Umbilical cord (tissue), 2 donors: ENCODE measurements around the gene SPATA9. TPM values are rescaled to one million over a fixed set of nuclear protein-coding genes. Genes with fewer than 3 reads are reported as not detected.
"Not testable (repeated sequence)": the region's sequence is repeated elsewhere in the genome, so short reads cannot be mapped to it uniquely, and the experiment has no call there.

Source experiments
- DNase-seq: peaks from one replicate; pipeline ENCODE4 v3.0.0-alpha.2; 2015; ENCODE audit warnings: low spot score
- total RNA-seq: library from RNA; depleted of rRNA; stranded (reverse); fragments of >200 nt; gene quantifications from one replicate; pipeline ENCODE4 v1.2.3, GENCODE V29; 2014; ENCODE audit warnings: low replicate concordance; ENCODE audit not compliant: insufficient read depth

Gene SPATA9
- total RNA-seq, 1 donor from 2014 or later: 3.9 TPM

DNA sequence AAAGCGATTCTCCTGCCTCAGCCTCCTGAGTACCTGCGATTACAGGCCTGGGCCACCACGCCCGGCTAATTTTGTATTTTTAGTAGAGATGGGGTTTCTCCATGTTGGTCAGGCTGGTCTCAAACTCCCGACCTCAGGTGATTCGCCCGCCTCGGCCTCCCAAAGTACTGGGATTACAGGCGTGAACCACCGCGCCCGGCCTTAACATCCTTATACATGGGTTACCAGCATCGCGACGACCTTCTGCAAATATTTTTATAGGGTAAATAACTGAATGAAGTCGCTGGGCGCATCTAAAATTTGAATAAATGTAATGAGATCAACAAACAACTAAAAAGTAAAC lies 36.6 kb downstream of the SPATA9 start:
- DNase-seq: not testable (repeated sequence)

DNA sequence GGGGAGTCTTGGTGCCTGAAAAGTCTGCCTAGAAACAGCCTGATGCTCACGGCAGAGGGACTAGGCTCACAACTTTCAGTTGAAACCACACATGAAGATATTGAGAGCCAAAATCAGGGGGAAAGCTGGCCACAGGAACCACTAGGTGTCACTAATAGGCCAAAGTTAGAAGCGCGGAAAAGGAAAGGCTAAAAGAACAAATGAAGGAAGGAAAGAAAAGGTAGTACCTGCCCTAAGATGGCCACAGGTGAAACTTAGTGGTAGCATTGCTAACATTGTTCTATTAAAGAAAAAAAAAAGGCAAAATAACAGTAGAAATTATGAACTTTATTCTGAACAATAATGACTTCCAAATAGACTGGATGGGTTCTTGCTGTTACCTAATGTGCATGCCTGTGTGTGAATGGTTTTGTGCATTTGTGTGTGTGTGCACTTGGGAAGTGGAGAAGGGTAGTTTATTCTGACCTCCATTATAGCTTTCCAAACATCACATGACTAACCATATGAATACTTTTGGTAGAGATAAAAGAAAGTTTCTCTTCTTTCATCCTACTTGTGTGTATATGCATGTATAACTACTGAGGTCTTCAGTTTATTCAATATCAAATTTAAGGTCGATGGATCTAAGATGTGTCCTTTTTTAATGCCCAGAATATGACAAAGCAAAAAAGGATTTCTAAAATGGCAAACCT lies 38.3 kb downstream of the SPATA9 start:
- peak; percentile 57 for DNase-seq

DNA sequence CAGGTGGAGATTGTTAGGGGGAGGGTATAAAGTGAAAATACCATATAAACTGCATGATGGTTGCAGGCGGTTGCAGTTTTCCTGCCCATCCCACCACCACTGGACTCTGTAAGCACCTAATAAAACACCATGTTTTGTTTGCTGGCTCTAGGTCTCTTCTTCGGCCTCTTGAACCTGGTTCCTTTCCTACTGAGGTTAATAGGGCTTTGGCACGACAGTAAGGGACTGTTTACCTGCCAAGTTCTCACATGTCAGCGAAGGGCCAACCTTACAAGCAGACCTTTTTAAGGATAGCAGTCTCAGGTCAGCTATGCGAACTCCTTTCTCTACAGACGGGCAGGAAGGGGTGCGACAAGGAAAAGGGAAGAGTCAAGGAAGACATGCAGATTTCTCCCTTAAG lies 39.6 kb downstream of the SPATA9 start:
- DNase-seq: no peak

DNA sequence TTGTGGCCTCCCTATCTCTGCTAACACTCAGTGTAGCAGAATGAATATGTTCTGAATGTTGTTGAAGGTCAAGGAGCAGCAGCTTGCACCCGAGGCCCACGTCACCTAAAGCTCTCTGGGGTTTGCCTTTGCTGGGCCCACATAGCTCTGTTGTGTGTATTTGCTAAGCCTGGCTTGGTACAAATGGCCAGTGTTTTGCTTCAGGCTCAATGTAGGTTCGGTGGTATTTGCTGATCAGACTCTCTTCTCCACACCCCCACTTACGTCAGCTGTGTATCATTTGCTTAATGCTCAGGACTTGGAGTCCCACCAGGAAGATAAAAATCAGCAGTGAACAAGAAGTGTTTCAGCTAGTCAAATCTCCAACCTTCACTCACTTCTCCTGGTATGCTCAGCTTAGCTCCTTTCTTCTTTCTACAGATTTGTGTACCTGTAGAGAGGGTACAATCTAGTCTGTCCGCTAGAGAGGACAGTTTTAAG lies 41.0 kb downstream of the SPATA9 start:
- peak; percentile 22 for DNase-seq

DNA sequence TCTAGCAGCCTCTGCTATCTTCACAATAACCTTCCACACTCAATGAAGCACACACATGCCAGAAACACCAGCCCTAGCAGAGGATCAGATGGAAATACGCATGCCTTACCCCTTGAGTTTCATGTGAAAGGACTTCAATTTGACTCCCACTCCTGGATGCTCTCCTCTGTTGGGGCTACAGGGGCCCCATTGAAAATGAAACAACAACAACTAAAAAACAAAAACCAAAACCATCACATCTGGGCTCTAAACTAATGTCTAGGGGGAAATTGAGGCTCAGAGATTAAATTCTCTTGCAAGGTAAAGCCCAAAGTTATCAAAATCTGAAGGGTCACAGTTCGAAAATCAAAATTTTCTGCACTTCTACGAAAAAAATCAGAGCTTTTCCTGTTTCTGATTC lies 44.2 kb downstream of the SPATA9 start:
- DNase-seq: no peak

DNA sequence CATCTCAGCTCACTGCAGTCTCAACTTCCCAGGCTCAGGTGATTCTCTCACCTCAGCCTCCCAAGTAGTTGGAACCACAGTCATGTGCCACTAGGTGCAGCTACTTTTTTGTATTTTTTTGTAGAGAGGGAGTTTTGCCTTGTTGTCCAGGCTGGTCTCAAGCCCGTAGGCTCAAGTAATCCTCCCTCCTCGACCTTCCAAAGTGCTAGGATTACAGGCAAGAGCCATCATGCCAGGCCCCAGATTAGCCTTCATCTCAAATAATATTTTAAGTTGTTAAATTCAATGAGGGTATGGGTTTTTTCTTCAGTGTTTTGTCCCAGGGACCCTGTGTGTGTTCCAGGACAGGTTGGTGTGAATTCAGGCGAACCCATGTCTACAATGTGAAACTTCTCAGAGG lies 48.7 kb downstream of the SPATA9 start:
- peak; percentile 62 for DNase-seq

DNA sequence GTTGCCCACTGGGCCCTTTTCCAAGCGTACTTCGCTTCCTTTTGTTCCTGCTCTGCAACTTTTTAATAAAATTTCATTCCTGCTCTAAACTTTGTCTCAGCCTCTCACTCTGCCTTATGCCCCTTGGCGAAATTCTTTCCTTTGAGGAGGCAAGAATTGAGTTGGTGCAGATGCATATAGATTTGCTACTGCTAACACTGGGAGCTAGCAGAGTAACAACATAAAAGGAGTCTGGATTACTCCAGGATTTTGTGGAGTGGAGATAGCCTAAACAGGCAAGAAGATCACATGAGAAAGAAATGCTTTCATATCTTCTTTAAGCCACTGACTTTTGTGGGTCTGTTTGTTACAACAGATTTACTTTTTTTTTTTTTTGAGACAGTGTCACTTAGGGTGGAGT lies 49.1 kb downstream of the SPATA9 start:
- peak; percentile 92 for DNase-seq

DNA sequence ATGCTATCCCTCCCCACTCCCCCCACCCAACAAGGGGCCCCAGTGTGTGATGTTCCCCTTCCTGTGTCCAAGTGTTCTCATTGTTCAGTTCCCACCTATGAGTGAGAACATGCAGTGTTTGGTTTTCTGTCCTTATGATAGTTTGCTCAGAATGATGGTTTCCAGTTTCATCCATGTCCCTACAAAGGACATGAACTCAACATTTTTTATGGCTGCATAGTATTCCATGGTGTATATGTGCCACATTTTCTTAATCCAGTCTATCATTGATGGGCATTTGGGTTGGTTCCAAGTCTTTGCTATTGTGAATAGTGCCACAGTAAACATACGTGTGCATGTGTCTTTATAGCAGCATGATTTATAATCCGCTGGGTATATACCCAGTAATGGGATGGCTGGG lies 49.8 kb downstream of the SPATA9 start:
- DNase-seq: not testable (repeated sequence)

DNA sequence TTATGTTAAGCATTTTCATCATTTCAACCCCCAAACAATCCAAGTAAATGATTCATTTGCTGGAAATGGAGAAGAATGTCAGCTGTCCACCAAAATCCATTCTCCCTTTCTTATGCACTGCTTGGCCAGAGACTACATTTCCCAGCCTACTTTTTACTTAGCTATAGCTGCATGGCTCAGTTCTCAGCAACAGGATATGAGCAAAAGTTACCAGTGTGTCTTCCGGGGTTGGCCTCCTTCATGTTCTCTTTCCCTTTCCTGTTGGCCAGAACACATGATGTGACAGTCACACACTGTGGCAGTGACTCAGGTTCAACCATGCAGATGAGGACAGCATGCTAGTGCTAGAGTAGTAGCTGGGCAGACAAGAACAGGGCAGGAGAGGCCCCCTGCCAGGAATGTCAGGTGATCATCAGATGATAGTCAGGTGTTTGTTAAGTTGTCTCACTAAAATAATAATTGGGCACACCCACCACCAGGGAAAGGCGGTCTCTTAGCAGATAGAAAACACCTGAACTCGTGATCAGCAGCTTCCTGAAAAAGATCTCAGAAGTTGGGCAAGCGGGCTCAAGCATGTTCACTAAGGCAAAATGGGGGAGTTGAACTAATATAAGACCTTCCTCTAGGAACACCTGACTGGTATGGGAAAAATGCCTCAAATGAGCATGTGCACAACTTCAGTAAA lies 50.7 kb downstream of the SPATA9 start:
- DNase-seq: no peak

DNA sequence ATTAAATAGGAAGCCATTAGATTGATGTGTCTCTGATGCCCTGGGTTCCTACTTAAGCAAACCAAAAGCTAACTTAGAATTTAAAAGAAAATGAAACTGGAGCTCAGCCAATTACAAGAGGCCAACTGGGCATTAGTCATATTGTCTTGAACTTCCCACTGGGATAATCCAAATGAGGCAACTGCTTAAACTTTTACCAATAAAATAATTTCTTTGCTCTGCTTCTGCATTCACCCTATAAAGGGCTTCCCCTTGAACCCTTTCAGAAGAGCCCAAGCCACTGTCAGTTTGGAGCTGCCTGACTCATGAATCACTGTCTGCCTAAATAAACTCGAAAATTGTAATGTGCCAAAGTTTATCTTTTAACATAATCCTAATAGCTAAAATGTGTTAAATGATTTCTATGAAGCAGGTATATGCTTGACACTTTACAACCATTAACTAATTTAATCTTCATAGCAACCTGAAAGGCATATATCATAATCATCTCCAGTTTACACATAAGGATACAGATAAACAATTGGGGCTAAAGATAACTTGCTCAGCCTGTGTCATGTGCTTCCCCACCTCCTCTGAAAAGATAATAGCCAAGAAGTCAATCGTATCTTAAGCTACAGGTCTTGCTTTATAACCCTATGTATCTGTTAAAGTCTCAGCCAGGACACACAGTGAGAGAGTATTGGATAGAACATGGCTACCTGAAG lies 51.4 kb downstream of the SPATA9 start:
- DNase-seq: peak; percentile 31

DNA sequence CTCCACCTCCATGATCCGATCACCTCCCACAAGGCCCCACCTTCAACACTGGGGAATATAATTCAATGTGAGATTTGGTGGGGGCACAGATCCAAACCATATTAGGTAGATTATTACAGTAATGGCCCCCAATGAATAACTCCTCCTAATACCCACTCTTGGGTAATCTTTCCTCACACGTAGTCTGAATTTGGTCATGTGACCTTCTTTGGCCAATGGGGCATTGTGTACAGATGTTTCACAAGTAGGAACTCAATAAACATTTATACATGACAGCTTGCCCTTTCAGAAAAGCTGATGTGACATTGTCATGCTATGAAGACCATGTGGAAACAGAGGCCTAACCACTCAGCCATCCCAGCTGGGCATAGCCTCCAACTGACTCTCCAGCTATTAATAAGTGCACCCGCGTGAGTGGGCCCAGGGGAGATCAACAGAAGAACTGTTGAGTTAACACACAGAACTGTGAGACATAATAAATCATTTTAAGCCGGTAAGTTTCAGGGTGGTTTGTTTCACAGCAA lies 52.3 kb downstream of the SPATA9 start:
- DNase-seq: no peak

DNA sequence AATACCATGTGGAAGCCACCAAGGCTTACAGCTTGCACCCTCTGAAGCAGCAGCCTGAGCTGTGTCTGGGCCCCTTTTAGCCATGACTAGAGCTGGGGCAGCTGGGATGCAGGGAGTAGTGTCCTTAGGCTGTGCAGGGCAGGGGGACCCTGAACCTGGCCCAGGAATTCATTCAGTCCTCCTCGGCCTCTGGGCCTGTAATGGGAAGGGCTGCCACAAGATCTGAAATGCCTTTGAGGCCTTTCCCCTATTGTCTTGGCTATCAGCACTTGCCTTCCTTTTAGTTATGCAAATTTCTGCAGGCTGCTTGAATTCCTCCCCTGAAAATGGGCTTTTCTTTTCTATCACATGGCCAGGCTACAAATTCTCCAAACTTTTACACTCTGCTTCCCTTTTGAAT lies 53.9 kb downstream of the SPATA9 start:
- DNase-seq: no peak

DNA sequence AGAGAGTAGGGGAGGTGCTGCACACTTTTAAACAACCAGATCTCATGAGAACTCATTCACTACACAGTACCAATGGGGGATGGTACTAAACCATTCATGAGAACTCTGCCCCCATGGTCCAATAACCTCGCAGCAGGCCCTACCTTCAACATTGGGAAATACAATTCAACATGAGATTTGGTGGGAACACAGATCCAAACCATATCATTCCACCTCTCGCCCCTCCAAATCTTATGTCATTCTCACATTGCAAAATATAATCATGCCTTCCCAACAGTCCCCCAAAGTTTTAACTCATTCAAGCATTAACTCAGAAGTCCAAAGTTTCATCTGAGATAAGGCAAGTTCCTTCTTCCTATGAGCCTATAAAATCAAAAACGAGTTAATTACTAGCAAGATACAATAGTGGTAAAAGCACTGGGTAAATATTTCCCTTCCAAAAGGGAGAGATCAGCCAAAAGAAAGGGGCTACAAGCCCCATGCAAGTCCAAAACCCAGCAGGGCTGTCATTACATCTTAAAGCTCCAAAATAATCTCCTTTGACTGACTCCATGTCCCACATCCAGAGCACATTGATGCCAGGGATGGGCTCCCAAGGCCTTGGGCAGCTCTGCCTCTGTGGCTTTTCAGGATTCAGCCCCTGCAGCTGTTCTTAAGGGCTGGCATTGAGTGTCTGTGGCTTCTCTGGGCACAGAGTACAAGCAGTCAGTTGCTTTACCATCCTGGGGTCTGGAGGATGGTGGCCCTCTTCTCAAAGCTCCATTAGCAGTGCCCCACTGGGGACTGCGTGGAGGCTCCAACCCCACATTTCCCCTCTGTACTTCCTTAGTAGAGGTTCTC lies 54.6 kb downstream of the SPATA9 start:
- no peak for DNase-seq

DNA sequence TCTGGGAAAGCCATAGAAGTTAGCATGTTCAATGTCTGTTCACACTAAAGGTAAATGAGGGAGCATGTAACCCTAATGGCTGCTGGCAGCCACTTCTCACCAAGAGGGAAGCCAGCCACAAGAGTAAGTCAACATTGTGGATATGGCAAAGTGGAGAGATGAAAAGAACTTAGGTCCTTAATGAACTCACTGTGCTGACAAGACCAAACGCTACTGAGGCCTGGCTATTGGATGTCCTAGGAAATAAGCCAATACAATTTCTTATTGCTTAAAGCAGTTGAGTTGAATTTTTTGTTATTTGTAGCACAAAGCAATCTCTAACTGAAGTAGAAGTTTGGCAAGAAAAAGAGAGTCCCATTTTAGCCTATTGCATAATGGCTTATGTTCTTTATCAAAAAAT lies 56.1 kb downstream of the SPATA9 start:
- no peak for DNase-seq

DNA sequence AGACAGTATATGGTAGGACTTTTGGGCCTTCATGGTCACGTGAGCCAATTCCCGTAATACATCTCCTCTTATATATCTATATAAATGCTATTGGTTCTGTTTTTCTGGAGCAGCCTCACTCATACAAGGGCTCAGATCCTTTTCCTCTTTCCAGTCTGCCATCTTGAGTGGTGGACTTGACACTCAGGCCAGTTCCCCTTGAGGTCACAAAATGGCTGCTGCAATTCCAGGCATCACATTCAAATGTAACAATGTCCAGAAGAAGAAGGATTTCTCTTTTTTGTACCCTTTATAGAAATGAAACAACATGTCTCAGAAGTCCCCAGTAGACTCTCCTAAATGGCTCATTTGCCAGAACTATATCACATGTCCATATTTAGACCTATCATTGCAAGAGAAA lies 58.4 kb downstream of the SPATA9 start:
- no peak for DNase-seq

DNA sequence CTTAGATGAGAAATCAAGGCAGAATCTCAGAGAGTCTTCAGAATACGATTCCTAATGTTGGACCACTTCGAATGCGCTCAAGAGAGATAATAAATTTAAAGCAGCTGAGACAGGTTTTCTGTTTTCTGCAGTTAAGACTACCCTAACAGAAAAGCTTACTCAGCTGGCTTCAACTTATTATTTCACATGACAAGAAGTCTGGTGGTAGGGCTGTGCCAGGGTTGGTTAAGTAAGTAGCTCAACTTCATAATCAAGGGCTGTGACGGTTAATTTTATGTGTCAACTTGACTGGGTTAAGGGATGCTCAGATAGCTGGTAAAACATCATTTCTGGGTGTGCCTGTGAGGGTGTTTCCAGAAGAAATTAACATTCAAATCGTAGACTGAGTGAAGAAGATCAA lies 59.1 kb downstream of the SPATA9 start:
- DNase-seq: no peak

DNA sequence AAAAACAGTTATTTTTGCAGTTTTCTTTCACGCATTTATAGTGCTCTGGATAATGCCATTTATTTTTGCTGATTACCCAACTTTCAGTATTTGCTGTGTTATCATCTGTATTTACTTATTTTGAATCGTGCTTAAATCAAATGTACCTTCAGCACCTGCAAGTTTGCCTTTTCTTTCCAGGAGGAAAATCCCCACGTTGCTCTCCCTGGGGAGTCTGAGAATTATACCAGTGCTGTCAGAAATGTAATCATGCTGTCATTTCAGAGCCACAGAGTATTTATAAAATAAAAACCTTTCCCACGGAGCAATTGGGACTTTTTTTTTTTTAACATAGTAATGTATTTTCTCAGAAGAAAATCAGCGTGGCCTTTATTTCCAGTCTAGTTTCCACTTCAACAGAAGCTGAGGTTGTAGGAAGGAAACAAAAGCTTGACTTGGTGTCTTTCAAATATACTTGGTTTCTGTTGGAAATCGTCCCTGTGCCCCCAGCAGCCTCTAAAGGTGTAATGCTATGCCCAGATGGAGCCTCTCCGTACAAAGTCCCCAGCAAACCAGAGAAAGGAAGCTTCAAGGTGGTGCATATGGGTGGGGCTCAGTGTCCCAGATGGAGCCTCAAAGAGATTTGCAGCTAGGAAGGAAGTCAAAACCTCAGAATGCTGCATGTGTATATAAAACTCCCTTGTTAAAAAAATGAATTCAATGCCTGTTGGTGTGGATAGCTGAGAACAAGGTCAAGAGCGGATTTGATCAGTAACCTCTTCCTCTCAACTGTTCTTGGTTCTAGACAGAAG lies 60.8 kb downstream of the SPATA9 start:
- no peak for DNase-seq

DNA sequence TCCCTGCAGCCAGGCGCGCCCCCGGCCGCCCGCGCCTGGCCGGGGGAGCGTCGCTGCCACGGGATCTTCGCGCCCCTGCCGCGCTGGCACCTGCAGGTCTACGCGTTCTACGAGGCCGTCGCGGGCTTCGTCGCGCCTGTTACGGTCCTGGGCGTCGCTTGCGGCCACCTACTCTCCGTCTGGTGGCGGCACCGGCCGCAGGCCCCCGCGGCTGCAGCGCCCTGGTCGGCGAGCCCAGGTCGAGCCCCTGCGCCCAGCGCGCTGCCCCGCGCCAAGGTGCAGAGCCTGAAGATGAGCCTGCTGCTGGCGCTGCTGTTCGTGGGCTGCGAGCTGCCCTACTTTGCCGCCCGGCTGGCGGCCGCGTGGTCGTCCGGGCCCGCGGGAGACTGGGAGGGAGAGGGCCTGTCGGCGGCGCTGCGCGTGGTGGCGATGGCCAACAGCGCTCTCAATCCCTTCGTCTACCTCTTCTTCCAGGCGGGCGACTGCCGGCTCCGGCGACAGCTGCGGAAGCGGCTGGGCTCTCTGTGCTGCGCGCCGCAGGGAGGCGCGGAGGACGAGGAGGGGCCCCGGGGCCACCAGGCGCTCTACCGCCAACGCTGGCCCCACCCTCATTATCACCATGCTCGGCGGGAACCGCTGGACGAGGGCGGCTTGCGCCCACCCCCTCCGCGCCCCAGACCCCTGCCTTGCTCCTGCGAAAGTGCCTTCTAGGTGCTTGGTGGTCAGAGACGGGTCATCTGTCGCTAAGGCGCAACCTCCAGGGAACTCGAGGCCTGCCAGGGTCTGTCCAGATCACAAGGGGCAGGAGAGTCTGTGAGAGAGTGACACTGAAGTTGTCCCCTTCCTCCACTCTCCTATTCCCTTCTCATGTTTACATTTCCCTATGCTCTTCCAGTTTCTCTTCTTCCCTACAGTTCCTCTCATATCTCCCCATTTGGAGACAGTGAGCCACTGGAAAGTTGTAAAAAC lies 61.6 kb downstream of the SPATA9 start:
- DNase-seq: peak; percentile 22

DNA sequence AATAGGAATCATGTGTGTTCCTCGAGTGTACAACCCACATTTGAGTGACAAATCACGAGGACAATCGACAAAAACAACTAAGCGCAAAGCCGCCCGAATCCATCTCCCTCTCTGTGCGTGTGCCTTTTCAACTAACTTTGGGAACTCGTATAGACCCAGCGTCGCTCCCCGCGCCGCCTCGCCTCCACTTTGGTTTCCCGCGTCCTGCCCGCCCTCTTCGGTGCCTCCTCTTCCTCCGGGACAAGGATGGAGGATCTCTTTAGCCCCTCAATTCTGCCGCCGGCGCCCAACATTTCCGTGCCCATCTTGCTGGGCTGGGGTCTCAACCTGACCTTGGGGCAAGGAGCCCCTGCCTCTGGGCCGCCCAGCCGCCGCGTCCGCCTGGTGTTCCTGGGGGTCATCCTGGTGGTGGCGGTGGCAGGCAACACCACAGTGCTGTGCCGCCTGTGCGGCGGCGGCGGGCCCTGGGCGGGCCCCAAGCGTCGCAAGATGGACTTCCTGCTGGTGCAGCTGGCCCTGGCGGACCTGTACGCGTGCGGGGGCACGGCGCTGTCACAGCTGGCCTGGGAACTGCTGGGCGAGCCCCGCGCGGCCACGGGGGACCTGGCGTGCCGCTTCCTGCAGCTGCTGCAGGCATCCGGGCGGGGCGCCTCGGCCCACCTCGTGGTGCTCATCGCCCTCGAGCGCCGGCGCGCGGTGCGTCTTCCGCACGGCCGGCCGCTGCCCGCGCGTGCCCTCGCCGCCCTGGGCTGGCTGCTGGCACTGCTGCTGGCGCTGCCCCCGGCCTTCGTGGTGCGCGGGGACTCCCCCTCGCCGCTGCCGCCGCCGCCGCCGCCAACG lies 62.5 kb downstream of the SPATA9 start, which contains the start of gene GPR150:
GPR150 (plus strand) TSS at position 58 of the 840 bp plus-strand sequence; CDS start at position 247, 189 bp downstream.
- peak; percentile 21 for DNase-seq
